ENCODE results near the gene CLIC5.
A peak's percentile ranks its signal among the peaks of the same experiment; 100 is the strongest.
"Not testable (repeated sequence)": the region's sequence is repeated elsewhere in the genome, so short reads cannot be mapped to it uniquely, and the experiment has no call there.

The CLIC5 gene

DNA sequence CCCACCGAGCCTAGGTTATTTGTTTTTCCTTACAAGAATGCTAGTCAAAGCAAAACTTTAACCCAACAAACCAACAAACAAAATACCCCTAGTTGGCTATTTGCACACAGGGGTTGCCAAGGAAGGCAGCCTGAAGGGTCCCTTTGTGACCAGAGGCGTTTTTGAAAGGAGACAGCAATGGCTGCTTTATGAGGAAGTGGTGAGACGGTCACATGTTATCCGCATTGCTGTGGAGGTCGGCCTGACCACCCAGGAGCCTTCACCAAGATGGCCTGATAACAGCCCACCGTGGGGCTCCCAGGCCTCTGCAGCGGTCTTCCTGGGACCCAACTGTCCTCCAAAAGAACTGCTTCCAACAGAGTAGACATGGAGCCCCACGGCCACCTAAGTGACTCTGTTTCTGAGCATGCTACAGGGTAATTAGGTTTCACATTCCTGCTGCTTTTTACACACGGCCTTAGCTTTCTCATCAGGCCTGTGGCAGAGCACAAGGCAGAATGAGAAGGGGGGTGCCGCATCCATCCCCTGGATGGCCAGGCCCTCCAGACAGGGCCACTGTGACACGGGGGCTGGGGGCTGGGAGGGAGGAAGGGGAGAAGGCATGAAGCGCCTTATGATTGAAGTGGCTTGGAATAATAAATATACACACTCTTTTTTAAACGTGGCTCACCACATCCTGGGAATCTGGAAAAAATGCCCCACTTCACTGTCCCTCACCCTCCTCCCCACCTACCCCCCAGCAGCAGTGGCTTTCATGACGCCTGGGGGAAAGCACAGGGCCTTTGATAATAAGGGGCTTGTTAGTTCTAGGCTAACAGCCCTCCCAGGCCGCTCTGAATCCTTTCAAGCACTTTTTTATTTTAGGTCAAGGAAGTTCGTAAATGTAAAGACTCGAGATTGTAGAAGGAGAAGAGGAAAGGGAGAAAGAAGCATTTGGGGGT is 86.0 kb downstream of the CLIC5 start:
- no peak overlapping the region for H3K27ac ChIP-seq
- no peak for TF ChIP-seq ZFX (IDR thresholded peaks at IDR 0.05)
- TF ChIP-seq, protein P1, sequence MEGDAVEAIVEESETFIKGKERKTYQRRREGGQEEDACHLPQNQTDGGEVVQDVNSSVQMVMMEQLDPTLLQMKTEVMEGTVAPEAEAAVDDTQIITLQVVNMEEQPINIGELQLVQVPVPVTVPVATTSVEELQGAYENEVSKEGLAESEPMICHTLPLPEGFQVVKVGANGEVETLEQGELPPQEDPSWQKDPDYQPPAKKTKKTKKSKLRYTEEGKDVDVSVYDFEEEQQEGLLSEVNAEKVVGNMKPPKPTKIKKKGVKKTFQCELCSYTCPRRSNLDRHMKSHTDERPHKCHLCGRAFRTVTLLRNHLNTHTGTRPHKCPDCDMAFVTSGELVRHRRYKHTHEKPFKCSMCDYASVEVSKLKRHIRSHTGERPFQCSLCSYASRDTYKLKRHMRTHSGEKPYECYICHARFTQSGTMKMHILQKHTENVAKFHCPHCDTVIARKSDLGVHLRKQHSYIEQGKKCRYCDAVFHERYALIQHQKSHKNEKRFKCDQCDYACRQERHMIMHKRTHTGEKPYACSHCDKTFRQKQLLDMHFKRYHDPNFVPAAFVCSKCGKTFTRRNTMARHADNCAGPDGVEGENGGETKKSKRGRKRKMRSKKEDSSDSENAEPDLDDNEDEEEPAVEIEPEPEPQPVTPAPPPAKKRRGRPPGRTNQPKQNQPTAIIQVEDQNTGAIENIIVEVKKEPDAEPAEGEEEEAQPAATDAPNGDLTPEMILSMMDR (conservative IDR thresholded peaks at IDR 0.05): no peak

DNA sequence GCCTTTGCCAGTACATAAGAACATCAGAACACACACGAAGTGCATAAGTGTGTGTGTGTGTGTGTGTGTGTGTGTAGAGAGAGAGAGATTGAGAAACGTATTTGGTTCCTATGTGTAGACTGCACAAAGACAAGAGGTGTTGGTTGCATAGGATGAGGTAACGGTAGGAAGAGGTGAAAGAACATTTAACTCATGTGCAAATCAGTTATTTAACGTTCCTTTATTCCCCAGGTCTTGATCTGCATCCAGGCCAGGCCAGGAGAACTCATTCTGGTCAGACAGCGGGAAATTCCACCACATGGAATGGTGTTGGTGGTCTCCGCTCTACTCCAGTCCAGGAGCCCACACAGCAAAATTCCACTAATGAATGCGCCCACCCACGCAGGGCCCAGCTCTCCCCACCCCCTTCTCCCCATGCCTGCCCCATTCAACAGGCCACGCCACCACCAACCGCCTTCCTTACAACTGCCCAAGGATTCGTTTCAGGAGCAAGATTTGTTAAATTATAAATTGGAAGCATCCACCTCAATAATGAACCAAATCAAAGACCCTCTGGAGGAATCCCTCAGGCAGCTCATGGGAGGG is 86.8 kb downstream of the CLIC5 start:
- TF ChIP-seq, protein P1 (conservative IDR thresholded peaks at IDR 0.05): no peak
- no peak for TF ChIP-seq ZFX (IDR thresholded peaks at IDR 0.05)
- no peak overlapping the region for H3K27ac ChIP-seq

DNA sequence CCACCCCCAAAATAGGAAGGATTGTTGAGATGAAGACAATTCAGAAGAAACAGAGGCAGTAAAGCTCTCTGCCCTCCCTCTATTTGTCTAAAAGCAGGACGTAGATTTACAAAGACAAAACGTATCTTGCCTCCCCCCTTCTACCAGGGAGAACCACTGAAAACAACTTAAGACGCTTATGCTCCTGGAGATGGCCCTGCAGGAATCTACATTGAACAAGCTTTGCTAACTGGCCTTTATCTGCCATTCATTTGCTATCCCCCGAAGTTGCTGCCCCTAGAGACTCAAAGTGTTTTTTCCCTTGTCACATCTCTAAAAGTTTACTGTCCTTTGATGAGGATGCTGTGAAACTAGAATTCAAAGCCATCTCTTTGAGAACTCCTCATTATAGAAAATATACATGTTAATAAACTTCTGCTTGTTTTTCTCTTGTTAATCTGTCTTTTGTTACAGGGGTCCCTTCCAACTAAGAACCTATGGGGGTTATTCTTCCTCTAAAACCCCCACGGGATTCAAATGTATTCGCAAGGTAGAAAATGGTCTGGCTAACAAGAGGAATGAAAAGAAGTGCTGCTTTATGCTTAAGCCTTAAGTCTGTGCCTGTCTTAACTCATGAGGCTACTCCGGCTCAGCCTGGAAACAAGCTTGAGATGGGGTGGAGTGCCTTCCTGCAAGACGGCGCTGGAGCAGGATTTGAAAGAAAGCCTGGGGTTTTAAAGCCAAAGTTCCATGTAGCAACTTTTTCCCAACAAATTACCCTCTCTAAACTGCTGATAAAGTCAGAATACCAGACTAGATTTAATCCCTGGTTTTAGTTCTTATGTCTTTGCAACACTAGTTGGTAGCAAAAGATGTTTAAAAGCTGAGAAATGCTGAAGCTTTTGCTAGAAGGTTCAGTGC is 88.0 kb downstream of the CLIC5 start:
- TF ChIP-seq ZFX (IDR thresholded peaks at IDR 0.05): no peak
- TF ChIP-seq, protein P1 (conservative IDR thresholded peaks at IDR 0.05): no peak
- no peak overlapping the region for H3K27ac ChIP-seq

GRCh38 chr6:45926423-45926822 is 89.2 kb downstream of the CLIC5 start:
- not testable (repeated sequence) for H3K27ac ChIP-seq

DNA sequence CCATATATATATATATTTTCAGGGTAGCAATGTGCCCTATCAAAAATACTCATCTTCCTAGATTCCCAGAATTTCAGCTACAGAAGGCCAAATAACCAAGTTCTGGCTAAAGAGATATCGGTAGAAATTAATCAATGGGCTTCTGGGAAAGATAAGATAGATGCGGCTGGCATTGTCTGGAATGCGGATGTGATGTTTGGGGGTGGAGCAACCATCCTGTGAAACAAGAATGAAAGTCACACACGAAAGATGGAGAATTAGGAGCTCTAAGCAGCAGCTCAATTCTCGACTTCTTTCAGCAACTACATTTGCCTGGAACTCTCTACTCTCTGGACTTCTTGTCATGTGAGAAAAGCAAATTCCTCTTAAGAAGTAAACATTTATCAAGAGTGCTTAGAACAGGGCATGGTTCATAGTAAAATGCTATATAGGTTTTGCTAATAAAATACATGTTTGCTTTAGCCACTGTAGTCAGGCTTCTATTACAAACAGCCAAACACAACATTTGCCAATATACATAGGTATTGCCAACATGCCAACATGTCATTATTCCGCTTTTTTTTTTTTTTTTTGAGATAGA is 90.8 kb downstream of the CLIC5 start:
- no peak overlapping the region for H3K27ac ChIP-seq
- TF ChIP-seq ZFX (IDR thresholded peaks at IDR 0.05): no peak
- TF ChIP-seq, protein P1 (conservative IDR thresholded peaks at IDR 0.05): no peak

DNA sequence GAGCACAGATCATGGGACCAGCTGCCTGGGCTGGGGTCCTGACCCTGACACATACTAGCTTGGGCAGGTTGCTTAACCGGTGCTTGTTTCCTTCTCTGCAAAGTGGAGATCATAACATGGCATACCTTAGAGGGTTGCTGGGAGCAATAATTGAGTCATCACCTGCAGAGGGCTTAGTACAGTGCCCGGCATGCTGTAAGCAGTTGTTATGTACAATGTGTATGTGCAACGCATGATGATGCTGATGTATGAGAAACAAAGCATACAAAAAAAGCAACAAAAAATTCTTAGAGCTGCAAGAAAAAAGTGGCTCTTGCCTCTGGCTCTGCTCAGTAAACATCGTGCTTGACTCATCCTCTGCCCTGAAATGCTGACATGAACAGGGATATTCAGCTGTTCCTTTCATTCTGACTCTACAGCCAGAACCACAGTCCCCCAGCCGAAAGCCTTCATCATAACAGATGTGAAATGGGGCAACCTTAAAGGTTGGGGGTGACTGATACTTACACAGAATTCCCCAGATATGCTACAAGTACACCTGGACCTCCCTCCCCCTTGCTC is 91.7 kb downstream of the CLIC5 start:
- no peak overlapping the region for H3K27ac ChIP-seq
- TF ChIP-seq, protein P1 (conservative IDR thresholded peaks at IDR 0.05): no peak
- TF ChIP-seq ZFX (IDR thresholded peaks at IDR 0.05): no peak

DNA sequence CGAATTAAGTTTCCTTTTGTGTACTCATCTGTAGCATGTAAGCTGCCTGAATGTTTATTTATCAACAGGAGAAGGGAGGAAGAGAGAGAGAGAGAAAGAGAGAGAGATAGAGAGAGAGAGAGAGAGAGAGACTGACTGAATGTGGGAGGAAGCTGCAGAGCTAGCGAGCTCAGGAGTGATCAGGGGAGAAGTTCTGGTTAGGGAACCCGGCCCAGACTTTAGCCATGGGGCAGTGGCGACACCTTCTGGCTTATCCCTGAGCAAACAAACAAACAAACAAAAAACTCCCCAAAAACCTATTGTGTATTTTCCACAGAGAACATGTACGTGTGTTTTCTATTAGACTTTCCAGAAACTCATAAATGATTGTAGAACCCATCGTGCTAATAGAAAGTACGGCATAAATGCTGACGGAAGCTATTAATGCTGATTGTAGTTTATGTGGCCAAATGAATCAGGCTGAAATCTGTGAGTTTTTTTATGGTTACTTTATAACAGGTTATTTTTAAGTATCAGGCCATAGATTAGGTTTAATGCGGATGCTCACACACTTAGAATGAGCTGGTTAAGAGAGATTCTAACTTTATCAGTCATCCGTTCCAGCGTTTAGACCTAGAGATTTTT is 92.8 kb downstream of the CLIC5 start:
- TF ChIP-seq, protein P1 (conservative IDR thresholded peaks at IDR 0.05): peak; percentile 92
- TF ChIP-seq ZFX (IDR thresholded peaks at IDR 0.05): no peak

More for the DNA sequence above, 92.8 kb downstream of the CLIC5 start:
- no peak overlapping the region for H3K27ac ChIP-seq
